ENCODE data around the gene MAN1C1.
"Not testable (repeated sequence)": the region's sequence is repeated elsewhere in the genome, so short reads cannot be mapped to it uniquely, and the experiment has no call there.

MAN1C1 gene

DNA sequence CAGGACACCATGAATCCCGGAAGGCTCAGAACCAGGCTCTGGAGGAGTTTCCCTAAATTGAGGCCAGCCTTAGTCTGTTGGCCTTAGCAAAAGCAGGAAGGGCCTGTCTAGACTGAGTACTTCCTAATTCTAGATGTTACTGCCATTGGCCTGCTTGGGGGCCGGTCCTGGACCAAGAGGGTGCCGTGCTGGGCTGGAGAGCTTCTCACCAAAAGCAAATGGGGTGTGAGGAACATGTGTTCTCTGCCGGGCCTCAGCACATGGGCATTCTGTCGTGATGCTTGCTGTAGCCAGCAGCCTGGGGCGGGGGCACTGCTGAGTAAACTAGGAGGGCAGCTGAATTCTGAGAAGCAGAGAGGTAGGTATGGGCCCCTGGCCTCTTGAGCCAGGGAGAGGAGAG is 35.7 kb upstream of the MAN1C1 start:
- no peak overlapping the region for H3K4me3 ChIP-seq (ENCODE audit: low read length)
- no peak for DNase-seq (ENCODE audit: low read depth, low spot score)

DNA sequence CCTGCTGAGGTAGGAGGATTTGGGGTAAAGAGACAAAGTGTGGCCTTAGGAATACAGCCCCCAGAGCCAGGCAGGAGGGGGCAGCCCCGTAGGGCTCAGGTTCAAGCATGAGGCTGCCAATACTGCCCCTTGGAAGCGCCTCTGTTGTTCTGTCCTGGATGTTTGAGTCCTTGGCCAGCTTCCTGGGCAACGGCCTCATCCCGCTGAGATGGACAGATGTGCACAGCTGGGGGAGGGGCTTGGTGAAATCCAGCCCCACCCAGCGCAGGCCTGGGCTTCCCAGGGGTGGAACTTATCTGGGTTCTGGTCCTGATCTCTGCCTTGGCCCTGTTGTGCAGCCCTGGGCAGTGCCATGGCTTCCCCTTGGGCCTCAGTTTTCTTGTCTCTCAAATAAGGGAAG is 34.8 kb upstream of the MAN1C1 start:
- H3K4me3 ChIP-seq (ENCODE audit: low read length): no peak overlapping the region
- no peak for DNase-seq (ENCODE audit: low read depth, low spot score)

DNA sequence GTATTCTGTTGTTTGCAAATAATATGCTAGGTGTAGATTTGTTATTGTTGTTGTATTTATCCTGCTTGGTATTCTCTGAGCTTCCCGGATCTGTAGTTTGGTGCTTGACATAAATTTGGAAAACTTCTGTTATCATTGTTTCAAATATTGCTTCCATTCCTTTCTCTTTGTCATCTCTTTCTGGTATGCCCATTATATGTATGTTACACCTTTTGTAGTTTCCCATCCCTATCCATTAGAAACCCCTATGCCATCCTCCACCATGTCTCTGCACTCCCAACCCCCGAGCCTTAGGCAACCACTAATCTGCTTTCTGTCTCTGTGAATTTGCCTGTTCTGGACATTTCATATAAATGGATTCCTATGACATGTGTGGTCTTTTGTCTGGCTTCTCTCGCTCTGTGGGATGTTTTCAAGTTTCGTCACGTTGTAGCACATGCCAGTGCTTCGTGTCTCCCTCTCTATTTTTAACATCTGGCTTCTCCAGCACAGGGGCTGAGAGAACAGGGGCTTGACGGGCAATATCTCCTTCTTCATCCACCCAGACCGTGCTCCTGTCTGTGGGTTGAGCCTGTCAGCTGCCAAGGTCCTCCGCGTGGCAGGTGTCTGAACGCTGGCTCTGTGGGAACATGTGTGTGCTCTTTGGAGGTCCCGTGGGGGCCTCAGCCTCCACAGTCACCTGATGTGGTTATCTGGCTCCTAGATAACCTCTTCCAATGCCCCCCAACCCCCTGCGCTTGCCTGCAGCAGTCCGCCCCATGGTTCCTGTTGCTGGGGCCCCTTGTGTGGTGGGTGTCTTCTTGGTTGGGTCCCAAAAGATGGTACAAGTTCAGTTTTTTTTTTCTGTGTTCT is 32.8 kb upstream of the MAN1C1 start:
- no peak overlapping the region for H3K4me3 ChIP-seq (ENCODE audit: low read length)
- DNase-seq (ENCODE audit: low read depth, low spot score): no peak

DNA sequence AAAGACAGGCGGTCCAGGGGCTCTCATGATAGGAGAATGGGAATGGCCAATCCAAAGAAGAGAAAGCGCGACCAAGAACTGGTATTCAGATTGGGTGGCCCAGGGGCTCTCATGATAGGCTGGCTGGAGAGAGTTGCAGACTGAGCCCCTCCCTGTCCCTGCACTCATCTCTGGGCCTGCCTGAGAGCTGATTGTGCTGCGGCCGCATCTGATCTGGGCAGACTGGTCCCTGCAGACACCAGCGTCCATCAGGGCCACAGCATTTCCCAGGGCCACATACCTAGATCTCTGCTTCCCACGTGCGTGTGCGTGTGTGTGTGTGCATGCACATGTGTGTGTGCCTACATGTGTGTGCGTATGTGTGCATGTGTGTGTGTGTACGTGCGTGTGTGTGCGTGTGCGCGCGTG is 30.4 kb upstream of the MAN1C1 start:
- no peak overlapping the region for H3K4me3 ChIP-seq (ENCODE audit: low read length)
- DNase-seq (ENCODE audit: low read depth, low spot score): no peak

DNA sequence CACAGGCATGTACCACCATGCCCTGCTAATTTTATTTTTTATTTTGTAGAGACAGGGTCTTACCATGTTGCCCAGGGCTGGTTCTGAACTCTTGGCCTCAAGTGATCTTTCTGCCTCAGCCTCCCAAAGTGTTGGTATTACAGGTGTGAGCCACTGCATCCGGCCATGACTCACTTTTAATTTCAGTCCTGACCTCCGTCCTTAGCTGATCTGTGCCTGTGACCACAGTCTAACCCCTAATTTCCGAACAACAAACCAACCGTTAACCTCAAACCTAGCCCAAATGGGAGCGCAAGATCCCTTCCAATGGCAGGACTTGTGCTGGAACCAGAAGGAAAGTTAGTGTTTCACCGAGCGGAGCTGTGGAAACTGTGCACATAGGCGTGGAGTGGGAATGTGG is 29.3 kb upstream of the MAN1C1 start:
- no peak for DNase-seq (ENCODE audit: low read depth, low spot score)
- no peak overlapping the region for H3K4me3 ChIP-seq (ENCODE audit: low read length)

DNA sequence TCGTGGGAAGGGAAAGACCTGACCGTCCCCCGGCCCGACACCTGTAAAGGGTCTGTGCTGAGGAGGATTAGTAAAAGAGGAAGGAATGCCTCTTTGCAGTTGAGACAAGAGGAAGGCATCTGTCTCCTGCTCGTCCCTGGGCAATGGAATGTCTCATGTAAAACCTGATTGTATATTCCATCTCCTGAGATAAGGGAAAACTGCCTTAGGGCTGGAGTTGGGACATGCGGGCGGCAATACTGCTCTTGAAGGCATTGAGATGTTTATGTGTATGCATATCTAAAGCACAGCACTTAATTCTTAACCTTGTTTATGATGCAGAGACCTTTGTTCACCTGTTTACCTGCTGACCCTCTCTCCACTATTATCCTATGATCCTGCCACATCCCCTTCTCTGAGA is 28.4 kb upstream of the MAN1C1 start:
- H3K4me3 ChIP-seq (ENCODE audit: low read length); DNase-seq (ENCODE audit: low read depth, low spot score): not testable (repeated sequence)

DNA sequence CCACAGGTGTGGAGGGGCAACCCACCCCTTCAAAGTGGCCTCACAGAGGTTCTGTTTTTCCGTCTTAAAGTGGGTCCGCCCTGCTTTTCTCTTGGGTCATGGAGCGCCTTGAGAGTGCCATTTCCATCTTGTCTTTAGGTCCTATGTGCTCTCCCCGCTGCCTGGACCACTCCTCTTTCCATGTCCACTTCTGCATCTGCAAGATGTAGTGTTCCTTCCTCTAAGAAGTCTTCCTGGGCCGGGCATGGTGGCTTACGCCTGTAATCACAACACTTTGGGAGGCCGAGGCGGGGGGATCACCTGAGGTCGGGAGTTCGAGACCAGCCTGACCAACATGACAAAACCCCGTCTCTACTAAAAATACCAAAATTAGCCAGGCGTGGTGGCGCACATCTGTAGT is 27.8 kb upstream of the MAN1C1 start:
- DNase-seq (ENCODE audit: low read depth, low spot score); H3K4me3 ChIP-seq (ENCODE audit: low read length): not testable (repeated sequence)

DNA sequence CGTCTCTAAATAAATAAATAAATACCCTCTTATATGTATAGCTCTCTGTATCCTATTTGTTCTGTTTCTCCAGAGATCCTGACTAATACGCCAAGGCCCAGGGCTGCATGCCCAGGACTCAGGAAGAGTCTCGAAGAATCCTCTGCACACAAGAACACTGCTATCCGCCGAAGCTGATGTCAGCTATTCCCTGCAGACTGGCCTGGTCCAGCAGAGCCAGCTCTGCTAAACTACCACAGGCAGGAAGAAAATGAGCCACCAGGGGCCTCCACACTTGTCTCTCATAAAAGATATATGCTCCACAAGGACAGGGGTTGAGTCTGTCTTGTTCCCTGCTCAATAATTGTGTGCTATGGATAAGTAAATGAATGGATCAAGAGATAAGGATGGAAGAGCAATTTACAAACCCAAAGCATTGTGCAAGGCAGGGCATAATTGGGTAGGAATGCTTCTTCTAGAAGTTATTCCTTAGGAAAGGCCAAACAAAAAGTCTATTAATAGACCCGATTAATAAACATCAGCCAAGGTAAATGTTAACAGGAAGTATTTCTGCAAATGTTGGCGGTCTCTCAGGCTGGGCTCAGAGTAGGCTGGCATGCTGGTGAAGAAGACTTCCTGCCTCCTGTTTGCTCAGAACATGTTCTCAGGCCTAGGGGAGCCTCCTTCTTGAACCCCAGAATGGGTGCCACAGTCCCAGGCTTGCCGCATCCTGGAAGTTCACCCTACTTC is 26.3 kb upstream of the MAN1C1 start:
- H3K4me3 ChIP-seq (ENCODE audit: low read length): no peak overlapping the region
- no peak for DNase-seq (ENCODE audit: low read depth, low spot score)

DNA sequence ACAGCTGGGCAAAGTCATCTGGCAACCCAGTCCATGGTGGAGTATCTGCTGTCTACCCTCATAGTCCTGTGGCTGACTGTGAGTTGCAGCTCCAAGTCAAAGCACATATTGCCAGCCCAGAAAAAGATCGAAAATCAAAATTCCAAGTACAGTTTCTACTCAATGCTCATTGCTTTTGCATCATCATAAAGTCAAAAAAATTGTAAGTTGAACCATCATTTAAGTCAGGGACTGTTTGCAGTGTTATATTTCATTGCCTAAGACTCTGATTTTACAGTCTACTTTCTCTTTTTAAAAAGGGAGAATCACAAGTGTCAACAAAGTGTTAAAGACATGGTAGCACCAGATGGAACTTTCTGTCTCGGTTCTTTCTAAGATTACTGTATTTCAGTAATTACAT is 22.7 kb upstream of the MAN1C1 start:
- DNase-seq (ENCODE audit: low read depth, low spot score): no peak

DNA sequence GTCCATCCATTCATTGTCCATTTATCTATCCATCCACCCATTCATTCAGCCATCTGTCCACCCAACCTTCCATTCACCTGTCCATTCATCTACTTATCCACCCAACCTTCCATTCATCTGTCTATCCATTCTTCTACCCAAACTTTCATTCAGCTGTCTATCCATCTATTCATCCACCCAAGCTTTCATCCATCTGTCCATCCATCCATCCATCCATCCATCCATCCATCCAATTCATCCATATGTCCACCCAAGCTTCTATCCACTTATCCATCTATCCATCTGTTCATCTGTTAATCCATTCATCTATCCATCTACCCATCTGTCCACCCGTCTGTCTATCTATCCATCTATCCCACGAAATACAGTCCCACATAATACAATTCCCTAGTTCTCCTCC is 21.6 kb upstream of the MAN1C1 start:
- no peak for DNase-seq (ENCODE audit: low read depth, low spot score)
- H3K4me3 ChIP-seq (ENCODE audit: low read length): no peak overlapping the region

More for the DNA sequence above, 22.7 kb upstream of the MAN1C1 start:
- H3K4me3 ChIP-seq (ENCODE audit: low read length): no peak overlapping the region

DNA sequence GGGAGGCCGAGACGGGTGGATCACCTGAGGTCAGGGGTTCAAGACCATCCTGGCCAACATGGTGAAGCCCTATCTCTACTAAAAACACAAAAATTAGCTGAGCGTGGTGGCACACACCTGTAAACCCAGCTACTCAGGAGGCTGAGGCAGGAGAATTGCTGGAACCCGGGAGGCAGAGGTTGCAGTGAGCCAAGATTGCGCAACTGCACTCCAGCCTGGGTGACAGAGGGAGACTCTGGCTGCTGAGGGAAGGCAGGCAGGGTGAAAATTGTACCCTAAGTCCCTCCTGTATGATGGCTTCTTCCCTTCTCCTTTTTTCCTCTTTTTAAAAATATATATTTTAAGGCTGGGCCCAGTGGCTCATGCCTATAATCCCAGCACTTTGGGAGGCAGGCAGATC is 19.9 kb upstream of the MAN1C1 start:
- not testable (repeated sequence) for DNase-seq (ENCODE audit: low read depth, low spot score); H3K4me3 ChIP-seq (ENCODE audit: low read length)

DNA sequence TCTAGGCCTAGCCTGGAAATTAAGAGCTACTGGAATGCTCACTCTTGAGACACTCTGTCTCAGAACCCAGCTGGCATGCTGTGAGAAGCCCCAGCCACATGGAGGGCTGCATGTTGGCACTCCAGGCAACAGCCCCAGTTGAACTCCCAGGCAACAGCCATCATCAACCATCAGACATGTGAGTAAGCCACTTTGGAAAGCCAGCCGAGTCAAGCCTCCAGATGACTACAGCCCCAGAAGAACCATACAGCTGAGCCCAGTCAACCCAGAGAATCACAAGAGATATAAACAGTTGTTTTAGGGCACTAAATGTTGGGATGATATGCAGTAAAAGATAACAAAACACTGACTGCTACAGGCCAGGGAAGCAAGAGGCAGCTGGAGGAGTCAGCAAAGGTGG is 17.7 kb upstream of the MAN1C1 start:
- no peak for DNase-seq (ENCODE audit: low read depth, low spot score)

DNA sequence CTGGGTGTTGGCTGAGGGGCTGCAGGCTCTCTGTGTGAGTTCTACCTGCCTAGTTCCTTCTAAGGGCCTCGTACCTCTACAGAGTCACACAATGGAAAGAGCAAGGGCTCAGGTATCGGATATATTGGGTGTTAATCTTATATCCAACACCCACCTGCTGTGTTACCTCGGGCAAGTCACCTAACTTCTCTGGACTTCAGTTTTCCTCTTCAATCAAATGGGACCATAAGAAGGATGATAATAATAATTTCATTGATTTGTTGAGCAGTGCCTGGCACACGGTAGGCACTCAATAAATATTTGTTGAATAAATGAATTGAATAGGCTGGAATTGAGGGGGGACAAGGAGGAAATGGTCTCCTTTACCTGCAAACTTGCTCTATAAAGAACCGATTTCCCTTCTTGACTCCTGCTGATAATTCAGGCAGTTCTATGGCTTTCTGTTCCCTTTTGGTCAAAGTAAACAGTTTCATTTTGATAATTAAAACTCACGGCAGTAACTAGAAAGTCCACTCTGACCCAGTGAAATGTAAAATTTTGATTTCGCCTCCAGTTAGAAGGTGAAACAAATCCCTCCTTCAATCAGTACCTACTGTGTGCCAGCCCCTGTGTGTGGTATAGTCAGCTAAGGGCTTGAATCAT is 16.5 kb upstream of the MAN1C1 start:
- H3K4me3 ChIP-seq (ENCODE audit: low read length): no peak overlapping the region
- no peak for DNase-seq (ENCODE audit: low read depth, low spot score)

More for the DNA sequence above, 17.7 kb upstream of the MAN1C1 start:
- H3K4me3 ChIP-seq (ENCODE audit: low read length): no peak overlapping the region

DNA sequence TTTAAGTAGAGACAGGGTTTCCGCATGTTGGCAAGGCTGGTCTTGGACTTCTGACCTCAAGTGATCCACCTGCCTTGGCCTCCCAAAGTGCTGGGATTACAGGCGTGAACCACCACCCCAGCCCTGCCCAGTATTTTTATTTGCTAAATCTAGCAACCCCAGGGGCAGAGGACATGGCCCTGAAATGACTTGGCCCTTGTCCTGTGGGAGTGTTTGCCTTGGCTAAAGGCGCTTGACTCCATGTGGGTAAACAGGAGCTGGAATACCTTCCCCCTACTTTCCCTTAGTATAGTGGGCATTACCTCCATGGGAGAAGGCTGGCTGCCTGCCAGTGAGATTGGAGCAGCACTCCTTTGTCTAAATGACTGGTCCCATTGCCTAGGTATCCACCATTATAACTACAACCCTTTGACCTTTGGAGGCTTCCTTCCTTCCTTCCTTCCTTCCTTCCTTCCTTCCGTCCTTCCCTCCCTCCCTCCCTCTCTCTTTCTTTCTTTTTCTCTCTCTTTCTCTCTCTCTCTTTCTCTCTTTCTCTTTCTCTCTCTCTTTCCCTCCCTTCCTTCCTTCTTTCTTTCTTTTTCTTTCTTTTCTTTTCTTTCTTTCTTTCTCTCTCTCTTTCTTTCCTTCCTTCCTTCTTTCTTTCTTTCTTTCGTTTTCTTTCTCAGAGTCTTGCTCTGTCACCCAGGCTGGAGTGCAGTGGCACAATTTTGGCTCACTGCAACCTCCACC is 15.5 kb upstream of the MAN1C1 start:
- DNase-seq (ENCODE audit: low read depth, low spot score); H3K4me3 ChIP-seq (ENCODE audit: low read length): not testable (repeated sequence)

DNA sequence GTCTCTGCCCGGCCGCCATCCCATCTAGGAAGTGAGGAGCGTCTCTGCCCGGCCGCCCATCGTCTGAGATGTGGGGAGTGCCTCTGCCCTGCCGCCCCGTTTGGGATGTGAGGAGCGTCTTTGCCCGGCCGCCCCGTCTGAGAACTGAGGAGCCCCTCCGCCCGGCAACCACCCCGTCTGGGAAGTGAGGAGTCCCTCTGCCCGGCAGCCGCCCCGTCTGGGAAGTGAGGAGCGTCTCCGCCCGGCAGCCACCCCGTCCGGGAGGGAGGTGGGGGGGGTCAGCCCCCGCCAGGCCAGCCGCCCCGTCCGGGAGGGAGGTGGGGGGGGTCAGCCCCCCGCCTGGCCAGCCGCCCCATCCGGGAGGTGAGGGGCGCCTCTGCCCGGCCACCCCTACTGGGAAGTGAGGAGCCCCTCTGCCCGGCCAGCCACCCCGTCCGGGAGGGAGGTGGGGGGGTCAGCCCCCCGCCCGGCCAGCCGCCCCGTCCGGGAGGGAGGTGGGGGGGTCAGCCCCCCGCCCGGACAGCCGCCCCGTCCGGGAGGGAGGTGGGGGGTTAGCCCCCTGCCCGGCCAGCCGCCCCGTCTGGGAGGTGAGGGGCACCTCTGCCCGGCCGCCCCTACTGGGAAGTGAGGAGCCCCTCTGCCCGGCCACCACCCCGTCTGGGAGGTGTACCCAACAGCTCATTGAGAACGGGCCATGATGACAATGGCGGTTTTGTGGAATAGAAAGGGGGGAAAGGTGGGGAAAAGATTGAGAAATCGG is 12.6 kb upstream of the MAN1C1 start:
- DNase-seq (ENCODE audit: low read depth, low spot score); H3K4me3 ChIP-seq (ENCODE audit: low read length): not testable (repeated sequence)

DNA sequence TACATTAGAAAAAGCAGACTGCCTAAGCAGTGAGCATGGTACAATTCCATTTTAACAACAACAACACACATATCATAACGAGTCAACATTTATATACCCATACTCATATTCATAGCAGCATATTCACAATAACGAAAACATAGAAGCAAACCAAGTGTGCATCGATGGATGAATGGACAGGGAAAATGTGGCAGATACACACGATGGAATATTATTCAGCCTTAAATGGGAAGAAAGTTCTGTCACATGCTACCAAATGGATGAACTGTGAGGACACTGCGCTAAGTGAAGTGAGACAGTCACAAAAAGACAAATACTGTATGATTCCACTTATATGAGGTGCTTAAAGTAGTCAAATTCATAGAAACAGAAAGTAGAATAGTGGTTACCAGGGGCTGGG is 9.5 kb upstream of the MAN1C1 start:
- no peak overlapping the region for H3K4me3 ChIP-seq (ENCODE audit: low read length)
- no peak for DNase-seq (ENCODE audit: low read depth, low spot score)

DNA sequence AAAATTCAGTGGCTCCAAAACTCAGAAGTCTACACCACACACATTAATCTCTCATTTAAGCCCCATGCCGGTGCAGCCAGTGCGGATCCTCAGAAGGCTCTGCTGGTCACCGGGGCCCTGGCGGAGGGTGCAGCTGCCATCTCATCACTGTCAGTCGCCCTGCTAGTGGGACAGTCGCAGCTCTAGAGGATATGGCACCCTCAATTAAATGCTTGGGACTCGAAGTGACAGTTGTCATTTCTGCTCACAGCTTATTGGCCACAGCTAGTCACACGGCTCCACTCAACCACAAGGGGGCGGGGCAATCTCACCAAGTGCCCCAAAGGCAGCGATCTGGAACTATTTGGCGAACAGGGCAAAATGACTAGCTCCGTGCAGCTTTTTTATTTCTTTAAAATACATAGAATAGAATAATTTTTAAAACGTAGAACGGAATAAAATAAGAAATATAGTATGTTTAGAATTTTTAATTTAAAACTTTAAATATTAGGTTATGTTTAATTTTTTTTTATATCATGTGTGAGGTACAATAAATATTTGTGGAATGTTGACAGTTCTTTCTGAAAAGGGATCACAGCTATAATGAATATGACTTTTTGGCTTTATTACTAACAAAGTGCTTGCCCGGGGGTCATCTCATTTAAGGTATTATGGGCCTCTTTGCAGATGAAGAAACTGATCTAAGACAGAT is 8.0 kb upstream of the MAN1C1 start:
- no peak overlapping the region for H3K4me3 ChIP-seq (ENCODE audit: low read length)
- peak; percentile 83 for DNase-seq (ENCODE audit: low read depth, low spot score)

DNA sequence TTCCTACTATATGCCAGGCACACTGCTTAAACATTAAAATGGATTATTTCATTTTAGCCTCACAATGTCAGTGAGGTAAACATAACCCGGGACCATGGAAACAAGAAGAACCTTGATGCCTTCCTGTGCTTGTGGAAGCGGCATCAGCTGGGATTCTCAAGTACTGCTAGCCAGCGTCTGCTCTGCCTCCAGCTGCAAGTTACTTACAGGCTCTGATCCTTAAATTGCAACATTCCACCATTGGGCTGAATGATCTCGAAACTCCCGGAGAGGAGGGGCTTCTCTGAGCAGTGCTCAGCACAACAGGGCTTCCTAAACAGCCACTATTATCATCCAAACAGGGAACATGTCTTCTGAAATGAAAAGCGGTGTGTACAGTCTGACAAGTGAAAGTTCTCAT is 6.7 kb upstream of the MAN1C1 start:
- DNase-seq (ENCODE audit: low read depth, low spot score): no peak
- H3K4me3 ChIP-seq (ENCODE audit: low read length): no peak overlapping the region
